B cell (primary cell): ENCODE results near the gene BMERB1. TPM values are rescaled to one million over a fixed set of nuclear protein-coding genes. Genes with fewer than 3 reads are reported as not detected.

Experiments used
- ATAC-seq: fragments of 200-7000 bp; cut with Tn5 transposase; one replicate; pipeline ENCODE4 v1.10.0; 2021; ENCODE audit warnings: low read depth, mild to moderate bottlenecking, moderate number of reproducible peaks, moderate library complexity
- CTCF ChIA-PET: fragments of 350-600 bp; sonication (Branson Sonifier 250); formaldehyde crosslinking; loops from one replicate; lab custom pipeline; 2021; ENCODE audit warnings: antibody characterized with exemption, inconsistent platforms; lab: Charles Lee
- POLR2A ChIA-PET: fragments of 350-600 bp; sonication (Branson Sonifier 250); formaldehyde crosslinking; loops from one replicate; lab custom pipeline; 2021; ENCODE audit warnings: antibody characterized with exemption; lab: Charles Lee
- DNase-seq: peaks from one replicate; pipeline ENCODE4 v3.0.0; 2013
- H2AFZ ChIP-seq: 2 replicates; pipeline ENCODE4 v1.6.1; 2012; ENCODE audit warnings: mild to moderate bottlenecking, low read depth, low read length; ENCODE audit not compliant: insufficient read depth, poor library complexity, severe bottlenecking
- H3K27ac ChIP-seq, 2 donors: 1 replicate in 1 of 2; 2 replicates in 1 of 2; pipeline ENCODE4 v1.5.1; 2012 to 2013; ENCODE audit warnings: low read length in 2 of 2, mild to moderate bottlenecking in 2 of 2, moderate library complexity in 1 of 2
- H3K27me3 ChIP-seq, 4 experiments: fragments of 200-600 bp in 1 of 4; sonication (generic) in 1 of 4; replicated peaks in 1 of 4; 1 replicate in 2 of 4; 2 replicates in 2 of 4; pipeline versions ENCODE4 v1.6.1 to v1.7.0; 2013 to 2016; ENCODE audit warnings: low read length in 3 of 4, mild to moderate bottlenecking in 2 of 4, mixed read lengths in 1 of 4, moderate library complexity in 1 of 4; ENCODE audit not compliant: insufficient read depth in 4 of 4, control insufficient read depth in 3 of 4; ENCODE audit errors: control extremely low read depth in 1 of 4
- H3K36me3 ChIP-seq, 2 experiments: replicated peaks in 1 of 2; 1 replicate in 1 of 2; 2 replicates in 1 of 2; pipeline versions ENCODE4 v1.6.1 to v1.7.1; 2013; ENCODE audit warnings: low read length in 1 of 2; ENCODE audit not compliant: insufficient read depth in 2 of 2, control insufficient read depth in 1 of 2; ENCODE audit errors: control extremely low read depth in 1 of 2, extremely low read depth in 1 of 2
- H3K4me1 ChIP-seq, 2 donors: fragments of 200-600 bp in 1 of 2; sonication (generic) in 1 of 2; 1 replicate in 1 of 2; 2 replicates in 1 of 2; pipeline versions ENCODE4 v1.5.1 to v1.6.1; 2013 to 2017; ENCODE audit warnings: low read length in 2 of 2; ENCODE audit not compliant: control insufficient read depth in 2 of 2, insufficient read depth in 2 of 2
- H3K4me2 ChIP-seq: replicated peaks from 2 replicates; pipeline ENCODE3; 2012; ENCODE audit warnings: mild to moderate bottlenecking, low read depth, low read length; ENCODE audit not compliant: poor library complexity, severe bottlenecking
- H3K4me3 ChIP-seq, 5 experiments: fragments of 200-600 bp in 1 of 5; sonication (generic) in 1 of 5; 1 replicate in 3 of 5; 2 replicates in 2 of 5; pipeline versions ENCODE4 v1.5.1 to v1.7.0; 2011 to 2016; ENCODE audit warnings: low read length in 4 of 5, mild to moderate bottlenecking in 4 of 5, low read depth in 2 of 5, control low read depth in 1 of 5, moderate library complexity in 1 of 5; ENCODE audit not compliant: insufficient read depth in 1 of 5; ENCODE audit errors: control extremely low read depth in 1 of 5, extremely low read depth in 1 of 5
- H3K79me2 ChIP-seq: fragments of 200-600 bp; sonication (generic); one replicate; pipeline ENCODE4 v1.6.0; 2016; ENCODE audit warnings: low read length; ENCODE audit not compliant: control insufficient read depth, insufficient read depth
- H3K9ac ChIP-seq: fragments of 200-600 bp; sonication (generic); 2 replicates; pipeline ENCODE4 v1.6.1; 2017; ENCODE audit warnings: mild to moderate bottlenecking, low read length, moderate library complexity
- H3K9me3 ChIP-seq, 3 donors: one replicate each; pipeline versions ENCODE4 v1.6.1 to v1.7.1; 2013; ENCODE audit warnings: low read length in 2 of 3; ENCODE audit not compliant: control insufficient read depth in 2 of 3, insufficient read depth in 1 of 3; ENCODE audit errors: control extremely low read depth in 1 of 3
- H4K20me1 ChIP-seq: 2 replicates; pipeline ENCODE4 v1.6.0; 2012; ENCODE audit warnings: mild to moderate bottlenecking, low read length; ENCODE audit not compliant: insufficient read depth, control insufficient read depth, poor library complexity, severe bottlenecking
- H3K27ac Mint-ChIP-seq: one replicate; pipeline ENCODE4 v1.8.0; 2021; ENCODE audit warnings: mixed read lengths
- H3K27me3 Mint-ChIP-seq: one replicate; pipeline ENCODE4 v1.8.0; 2021; ENCODE audit warnings: mixed read lengths
- H3K4me1 Mint-ChIP-seq: one replicate; pipeline ENCODE4 v1.8.0; 2021; ENCODE audit warnings: mixed read lengths
- H3K4me3 Mint-ChIP-seq: one replicate; pipeline ENCODE4 v1.8.0; 2021; ENCODE audit warnings: mixed read lengths
- H3K9me3 Mint-ChIP-seq: one replicate; pipeline ENCODE4 v1.8.0; 2022; ENCODE audit warnings: mixed read lengths; ENCODE audit not compliant: insufficient read depth
- EZH2 ChIP-seq: IDR thresholded peaks from 2 replicates; pipeline ENCODE4 v1.6.1; 2012; ENCODE audit warnings: borderline replicate concordance, low read depth, mild to moderate bottlenecking, moderate library complexity, low read length; ENCODE audit not compliant: insufficient read depth, poor library complexity, severe bottlenecking
- WGBS: methylation state at CpG from one replicate; pipeline ENCODE4 v1.1.5; 2013; ENCODE audit warnings: missing lambda C conversion rate; ENCODE audit not compliant: insufficient coverage; 5-methylcytosine and 5-hydroxymethylcytosine counted together
- intact Hi-C: fragments of 100-400 bp; cut with micrococcal nuclease; formaldehyde crosslinking; loops from one replicate; pipeline ENCODE4 v1.10.0; 2022
- polyA plus RNA-seq: library from polyadenylated mRNA; depleted of rRNA; stranded (reverse); fragments of >200 nt; gene quantifications from 2 replicates; pipeline ENCODE4 v1.2.3, GENCODE V29; 2012
- total RNA-seq, 2 donors: library from RNA; stranded (reverse); fragments of 120-200 nt in 1 of 2; gene quantifications; 1 replicate in 1 of 2; 2 replicates in 1 of 2; pipeline versions ENCODE4 v1.2.3 to v1.2.4, GENCODE V29; 2013 to 2022
- TF ChIP-seq, protein P1 (sequence below): fragments of 200-600 bp; IDR thresholded peaks from one replicate; pipeline ENCODE4 v1.8.0; 2022; ENCODE audit warnings: antibody characterized with exemption, mild to moderate bottlenecking

The BMERB1 gene
- total and polyA plus RNA-seq, 2 donors (not counting 1 experiment from before 2014, with no cell fraction given), result 2.2 to 11.2 TPM

DNA sequence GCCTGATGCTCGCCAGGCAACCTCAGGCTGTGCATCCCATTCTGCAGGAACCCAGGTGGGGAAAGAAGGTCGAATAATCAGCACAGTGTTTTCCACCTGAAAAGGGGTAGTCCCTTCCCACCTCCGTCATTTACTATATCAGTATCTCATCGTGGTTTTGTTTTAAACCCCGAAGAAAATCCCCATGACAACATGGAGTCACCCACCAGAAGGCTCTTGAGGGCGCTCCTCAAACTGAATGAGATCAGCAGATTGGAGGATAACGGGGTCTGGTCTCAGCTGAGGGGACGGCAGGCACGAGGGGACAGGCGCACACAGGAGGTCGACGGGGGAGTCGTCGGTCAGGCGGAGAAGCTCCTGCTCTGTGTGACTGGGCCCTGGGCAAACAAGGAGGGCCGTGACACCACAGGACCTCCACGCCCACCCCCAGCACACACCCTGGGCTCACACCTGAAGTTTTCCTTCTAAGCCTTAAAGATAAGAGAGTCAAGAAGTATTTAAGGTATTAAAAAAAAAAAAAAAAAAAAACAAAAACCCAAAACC is 164.3 kb downstream of the BMERB1 start:
- H3K27ac ChIP-seq, result no peak overlapping the region
- peaks cover 4% of the 10 kb centered on the region for H3K79me2 ChIP-seq
- no peak for ATAC-seq
- WGBS, result 88% methylated on average over 12 of the region's 17 CpGs
- no peak overlapping the region for H2AFZ ChIP-seq
- peaks cover 20% of the 10 kb centered on the region for H3K4me1 Mint-ChIP-seq
- peak overlapping the region; percentile 55 for H3K27ac Mint-ChIP-seq
- no peaks in the 10 kb centered on the region for H3K9me3 ChIP-seq
- H3K4me3 Mint-ChIP-seq, result no peak overlapping the region
- peaks cover 30% of the 10 kb centered on the region for H4K20me1 ChIP-seq
- H3K36me3 ChIP-seq, result peaks cover 4 to 99% of the 10 kb centered on the region in 2 experiments
- H3K4me3 ChIP-seq, result no peak overlapping the region
- peaks cover 0 to 11% of the 10 kb centered on the region in 2 donors for H3K4me1 ChIP-seq
- ChIA-PET POLR2A (interaction anchor here (0.6 kb wide), 1 partner anchor 37 kb away, joined by 5 read pairs; no protein-coding TSS in a partner anchor), CTCF (no interaction called here)
- intact Hi-C loops, result no loop called here
- TF ChIP-seq, protein P1, sequence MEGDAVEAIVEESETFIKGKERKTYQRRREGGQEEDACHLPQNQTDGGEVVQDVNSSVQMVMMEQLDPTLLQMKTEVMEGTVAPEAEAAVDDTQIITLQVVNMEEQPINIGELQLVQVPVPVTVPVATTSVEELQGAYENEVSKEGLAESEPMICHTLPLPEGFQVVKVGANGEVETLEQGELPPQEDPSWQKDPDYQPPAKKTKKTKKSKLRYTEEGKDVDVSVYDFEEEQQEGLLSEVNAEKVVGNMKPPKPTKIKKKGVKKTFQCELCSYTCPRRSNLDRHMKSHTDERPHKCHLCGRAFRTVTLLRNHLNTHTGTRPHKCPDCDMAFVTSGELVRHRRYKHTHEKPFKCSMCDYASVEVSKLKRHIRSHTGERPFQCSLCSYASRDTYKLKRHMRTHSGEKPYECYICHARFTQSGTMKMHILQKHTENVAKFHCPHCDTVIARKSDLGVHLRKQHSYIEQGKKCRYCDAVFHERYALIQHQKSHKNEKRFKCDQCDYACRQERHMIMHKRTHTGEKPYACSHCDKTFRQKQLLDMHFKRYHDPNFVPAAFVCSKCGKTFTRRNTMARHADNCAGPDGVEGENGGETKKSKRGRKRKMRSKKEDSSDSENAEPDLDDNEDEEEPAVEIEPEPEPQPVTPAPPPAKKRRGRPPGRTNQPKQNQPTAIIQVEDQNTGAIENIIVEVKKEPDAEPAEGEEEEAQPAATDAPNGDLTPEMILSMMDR, result no peak
- no peak for TF ChIP-seq EZH2
- H3K4me2 ChIP-seq, result no peak overlapping the region
- H3K9ac ChIP-seq, result no peak overlapping the region
- H3K27me3 Mint-ChIP-seq, result no peaks in the 10 kb centered on the region
- no peak for DNase-seq
- H3K9me3 Mint-ChIP-seq, result no peaks in the 10 kb centered on the region
- H3K27me3 ChIP-seq, result no peaks in the 10 kb centered on the region

DNA sequence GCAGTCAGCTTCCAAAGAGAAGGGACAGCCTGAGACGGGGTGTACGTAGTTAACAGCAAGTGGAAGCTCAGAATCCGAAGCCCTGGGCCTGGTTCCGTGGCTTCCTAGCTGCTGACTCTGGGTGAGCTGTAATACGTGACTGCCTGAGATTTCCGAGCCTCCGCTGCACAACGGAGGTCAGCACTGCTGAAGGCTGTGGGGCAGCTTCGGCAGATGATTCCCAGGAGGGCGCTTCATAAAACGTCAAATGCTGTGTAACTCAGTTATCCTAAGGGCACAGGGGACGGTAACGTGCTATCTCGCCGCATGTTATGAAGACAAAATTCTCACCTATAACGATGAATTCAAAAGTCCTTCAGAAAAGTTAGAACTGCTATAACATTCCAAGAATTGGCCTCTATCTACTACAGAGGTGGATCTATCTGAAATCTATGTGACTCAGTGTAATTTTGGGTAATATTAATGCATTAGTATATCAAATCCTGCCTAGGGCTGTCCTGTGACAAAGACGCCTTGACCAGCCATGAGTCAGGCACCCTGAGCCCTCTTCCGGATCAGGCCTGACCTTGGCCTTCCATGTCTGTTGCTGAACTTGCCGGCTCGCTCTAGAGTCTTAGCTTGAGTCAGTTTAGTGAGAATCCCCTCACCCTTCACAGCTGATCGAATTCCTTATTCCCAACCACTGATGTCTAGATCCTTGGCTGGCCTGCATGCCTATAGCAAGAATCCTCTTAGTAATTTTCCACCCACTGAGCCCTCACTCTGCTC is 165.1 kb downstream of the BMERB1 start:
- POLR2A ChIA-PET, result no interaction called here
- Mint-ChIP-seq H3K4me1 (peaks cover 13% of the 10 kb centered on the region), H3K4me3 (no peak overlapping the region)

More for the DNA sequence above, 165.1 kb downstream of the BMERB1 start:
- H3K4me2 ChIP-seq, result no peak overlapping the region
- no peak overlapping the region for H3K27ac ChIP-seq
- H3K27ac Mint-ChIP-seq, result peak overlapping the region; percentile 11
- H3K36me3 ChIP-seq, result peaks cover 7 to 99% of the 10 kb centered on the region in 2 experiments
- ATAC-seq (no peak), DNase-seq (no peak)
- H3K4me1 ChIP-seq, result peaks cover 0 to 11% of the 10 kb centered on the region in 2 donors
- no peaks in the 10 kb centered on the region for H3K27me3 Mint-ChIP-seq
- H3K4me3 ChIP-seq, result no peak overlapping the region
- no peaks in the 10 kb centered on the region for H3K9me3 ChIP-seq
- H3K9me3 Mint-ChIP-seq, result no peaks in the 10 kb centered on the region
- no peak overlapping the region for H3K9ac ChIP-seq
- H4K20me1 ChIP-seq, result peaks cover 37% of the 10 kb centered on the region
- no peak for TF ChIP-seq EZH2
- TF ChIP-seq, protein P1, result no peak
- H3K27me3 ChIP-seq, result no peaks in the 10 kb centered on the region
- H2AFZ ChIP-seq, result no peak overlapping the region
- CTCF ChIA-PET, result interaction anchor here (0.7 to 1.4 kb wide), 2 partner anchors 9 to 24 kb away, joined by 3 read pairs; no protein-coding TSS in a partner anchor
- intact Hi-C loops, result no loop called here
- WGBS, result 98% methylated on average over 19 of the region's 21 CpGs
- H3K79me2 ChIP-seq, result peaks cover 4% of the 10 kb centered on the region
